ENCODE data around the gene FMNL3. TPM values are rescaled to one million over a fixed set of nuclear protein-coding genes. Genes with fewer than 3 reads are reported as not detected.
"Not testable (repeated sequence)": the region's sequence is repeated elsewhere in the genome, so short reads cannot be mapped to it uniquely, and the experiment has no call there.

FMNL3 gene
- total RNA-seq, 6 experiments from 2014 or later, result 2.1 to 4.9 (median 2.9) TPM

- Histone ChIP-seq H3K36me3 (no peaks in the 10 kb centered on the region), H3K4me3 (no peak overlapping the region), H3K9me3 (no peaks in the 10 kb centered on the region), H3K27me3 (no peaks in the 10 kb centered on the region), H3K27ac (no peak overlapping the region), H3K4me1 (no peaks in the 10 kb centered on the region)
- no peak for TF ChIP-seq CTCF (IDR thresholded peaks at IDR 0.05)
- TF ChIP-seq POLR2A (IDR thresholded peaks at IDR 0.05), result no peak
- DNase-seq (no peak), ATAC-seq (no peak)
- intact Hi-C loops (cut with DNase I), result no loop called here
- WGBS (ENCODE audit: insufficient coverage, low coverage, low lambda C conversion rate, missing lambda C conversion rate), result 100% methylated on average over 1 of the region's 2 CpGs
These were observed 9.3 kb upstream of the FMNL3 start for GRCh38 chr12:49716553-49716952.

- ATAC-seq; H3K27ac ChIP-seq; intact Hi-C loops (cut with DNase I); H3K9me3 ChIP-seq; H3K4me3 ChIP-seq; H3K36me3 ChIP-seq; DNase-seq; H3K4me1 ChIP-seq; H3K27me3 ChIP-seq: not testable (repeated sequence)
- WGBS (ENCODE audit: insufficient coverage, low coverage, low lambda C conversion rate, missing lambda C conversion rate), result 80% methylated on average over 3 of the region's 3 CpGs
These were observed 6.7 kb upstream of the FMNL3 start for GRCh38 chr12:49713952-49714351.

GRCh38 chr12:49708851-49709250, 1.6 kb upstream of the FMNL3 start:
- Histone ChIP-seq H3K27me3 (no peaks in the 10 kb centered on the region), H3K4me3 (no peak overlapping the region), H3K27ac (no peak overlapping the region), H3K36me3 (no peaks in the 10 kb centered on the region), H3K4me1 (no peaks in the 10 kb centered on the region), H3K9me3 (no peaks in the 10 kb centered on the region)
- no peak for TF ChIP-seq CTCF (IDR thresholded peaks at IDR 0.05)
- TF ChIP-seq POLR2A (IDR thresholded peaks at IDR 0.05), result no peak
- no CpG with 5 or more reads among the region's 3 CpGs for WGBS (ENCODE audit: insufficient coverage, low coverage, low lambda C conversion rate, missing lambda C conversion rate)
- intact Hi-C loops (cut with DNase I), result loop anchor here (5.0 kb wide), 1 partner anchor 67 kb away; no protein-coding TSS in a partner anchor
- DNase-seq (no peak), ATAC-seq (no peak)

- H3K9me3 ChIP-seq, result no peaks in the 10 kb centered on the region
- ATAC-seq (no peak), DNase-seq (no peak)
- H3K27me3 ChIP-seq, result no peaks in the 10 kb centered on the region
- H3K4me1 ChIP-seq, result no peaks in the 10 kb centered on the region
- no peak overlapping the region for H3K4me3 ChIP-seq
- no peak overlapping the region for H3K27ac ChIP-seq
- TF ChIP-seq CTCF (IDR thresholded peaks at IDR 0.05) (no peak), POLR2A (IDR thresholded peaks at IDR 0.05) (no peak)
- 43% methylated on average over 10 of the region's 11 CpGs for WGBS (ENCODE audit: insufficient coverage, low coverage, low lambda C conversion rate, missing lambda C conversion rate)
- intact Hi-C loops (cut with DNase I), result loop anchor here (5.0 kb wide), 1 partner anchor 65 kb away; no protein-coding TSS in a partner anchor
- no peaks in the 10 kb centered on the region for H3K36me3 ChIP-seq
These were observed 575 bp upstream of the FMNL3 start for GRCh38 chr12:49707812-49708147.

- peak in 3 of 4 donors; percentile 1 to 7 (median 2) for ATAC-seq
- no peaks in the 10 kb centered on the region for H3K4me1 ChIP-seq
- H3K9me3 ChIP-seq, result no peaks in the 10 kb centered on the region
- intact Hi-C loops (cut with DNase I), result loop anchor here (5.0 kb wide), 1 partner anchor 64 kb away; no protein-coding TSS in a partner anchor
- H3K36me3 ChIP-seq, result no peaks in the 10 kb centered on the region
- 15% methylated on average over 17 of the region's 43 CpGs for WGBS (ENCODE audit: insufficient coverage, low coverage, low lambda C conversion rate, missing lambda C conversion rate)
- H3K27me3 ChIP-seq, result no peaks in the 10 kb centered on the region
- peak overlapping the region; percentile 52 to 68 (median 63) for H3K4me3 ChIP-seq
- TF ChIP-seq CTCF (IDR thresholded peaks at IDR 0.05) (no peak), POLR2A (IDR thresholded peaks at IDR 0.05) (no peak)
- H3K27ac ChIP-seq, result peak overlapping the region; percentile 60 to 88 (median 72)
- peak; percentile 39 to 56 (median 50) for DNase-seq
These were observed 666 bp downstream of the FMNL3 start for GRCh38 chr12:49706351-49707127.

All from right lobe of liver (tissue), 6 donors.